Adrenal gland (tissue), 12 donors: ENCODE results near the gene PDPN. TPM values are rescaled to one million over a fixed set of nuclear protein-coding genes. Genes with fewer than 3 reads are reported as not detected.

Experiments used
- DNase-seq, 7 donors: peaks; one replicate each; pipeline ENCODE4 v3.0.0-alpha.2; 2019 to 2020
- H3K27ac ChIP-seq, 5 donors: fragments of 200-600 bp; sonication (generic) in 4 of 5; 1 replicate in 3 of 5; 2 replicates in 2 of 5; pipeline versions ENCODE4 v1.5.1 to v1.8.0; 2016 to 2020; ENCODE audit warnings: mild to moderate bottlenecking in 1 of 5
- H3K27me3 ChIP-seq: fragments of 200-600 bp; 2 replicates; pipeline ENCODE4 v1.8.0; 2021
- H3K36me3 ChIP-seq, 2 donors: fragments of 200-600 bp; replicated peaks in 1 of 2; 1 replicate in 1 of 2; 2 replicates in 1 of 2; pipeline versions ENCODE4 v1.5.1 to v1.8.0; 2018 to 2022
- H3K4me1 ChIP-seq, 2 donors: fragments of 200-600 bp; replicated peaks in 1 of 2; 1 replicate in 1 of 2; 2 replicates in 1 of 2; pipeline versions ENCODE4 v1.5.1 to v1.8.0; 2018 to 2021
- H3K4me3 ChIP-seq, 4 donors: fragments of 200-600 bp; sonication (generic) in 3 of 4; one replicate each; pipeline ENCODE4 v1.5.1; 2016 to 2018
- H3K9me3 ChIP-seq, 3 donors: fragments of 200-600 bp; sonication (generic) in 1 of 3; replicated peaks in 1 of 3; 1 replicate in 2 of 3; 2 replicates in 1 of 3; pipeline versions ENCODE4 v1.5.1 to v1.8.0; 2016 to 2021
- POLR2A ChIP-seq, 2 donors: fragments of 450-650 bp; IDR thresholded peaks; one replicate each; pipeline ENCODE4 v1.6.1; 2017; ENCODE audit warnings: antibody characterized with exemption in 2 of 2, mild to moderate bottlenecking in 2 of 2, moderate library complexity in 1 of 2
- WGBS, 4 donors: extraction: QIAGEN DNeasy Blood & Tissue Kit in 2 of 4; methylation state at CpG; one replicate each; pipeline versions ENCODE4 v1.1.5 to v1.1.7; 2013 to 2017; 5-methylcytosine and 5-hydroxymethylcytosine counted together
- intact Hi-C, 2 donors: fragments of 100-400 bp; cut with DNase I; formaldehyde crosslinking; loops; one replicate each; pipeline versions ENCODE4 v1.14.1 to v1.15.0; 2022 to 2023
- polyA plus RNA-seq, 3 donors: library from polyadenylated mRNA; stranded (reverse); fragments of 200-250 nt in 2 of 3; fragments of 350-450 nt in 1 of 3; fragmentation: Illumina TruSeq in 1 of 3; extraction: RNeasy Lipid Tissue Mini Kit (QIAGEN cat#74804) in 1 of 3; gene quantifications; one replicate each; pipeline ENCODE4 v1.2.3, GENCODE V29; 2013 to 2014
- total RNA-seq, 9 donors: library from RNA; depleted of rRNA in 4 of 9; stranded (reverse); fragments of >200 nt in 4 of 9; fragments of 120-200 nt in 1 of 9; fragmentation: NEBNext Ultra II Directional in 1 of 9; extraction: Animal tissue kit (Norgen Biotek cat#: 25700) in 1 of 9; gene quantifications; one replicate each; pipeline versions ENCODE4 v1.1.0 to v1.2.4, GENCODE V29; 2013 to 2023
- TF ChIP-seq, protein P1 (sequence below), 6 experiments: fragments of 450-650 bp in 4 of 6; fragments of 200-600 bp in 2 of 6; sonication (generic) in 1 of 6; IDR thresholded peaks; 1 replicate in 5 of 6; 2 replicates in 1 of 6; pipeline versions ENCODE4 v1.5.1 to v1.8.0; 2016 to 2021; ENCODE audit warnings: antibody characterized with exemption in 6 of 6, mild to moderate bottlenecking in 2 of 6, moderate library complexity in 1 of 6
- donor health status: healthy with polysubstance abuse.
- donor health status: Bipolar disorder and iron deficiency.
- donor health status: DM: yes; HTN: yes; CAD: no.
- donor health status: DM: no; HTN: no; CAD: no.
- donor health status: DM: no; HTN: no; CAD: no.
- donor health status: DM: yes; HTN: yes; CAD: no.

PDPN gene
- total and polyA plus RNA-seq, 12 donors, result 1.2 to 13.8 (median 5.6) TPM

DNA sequence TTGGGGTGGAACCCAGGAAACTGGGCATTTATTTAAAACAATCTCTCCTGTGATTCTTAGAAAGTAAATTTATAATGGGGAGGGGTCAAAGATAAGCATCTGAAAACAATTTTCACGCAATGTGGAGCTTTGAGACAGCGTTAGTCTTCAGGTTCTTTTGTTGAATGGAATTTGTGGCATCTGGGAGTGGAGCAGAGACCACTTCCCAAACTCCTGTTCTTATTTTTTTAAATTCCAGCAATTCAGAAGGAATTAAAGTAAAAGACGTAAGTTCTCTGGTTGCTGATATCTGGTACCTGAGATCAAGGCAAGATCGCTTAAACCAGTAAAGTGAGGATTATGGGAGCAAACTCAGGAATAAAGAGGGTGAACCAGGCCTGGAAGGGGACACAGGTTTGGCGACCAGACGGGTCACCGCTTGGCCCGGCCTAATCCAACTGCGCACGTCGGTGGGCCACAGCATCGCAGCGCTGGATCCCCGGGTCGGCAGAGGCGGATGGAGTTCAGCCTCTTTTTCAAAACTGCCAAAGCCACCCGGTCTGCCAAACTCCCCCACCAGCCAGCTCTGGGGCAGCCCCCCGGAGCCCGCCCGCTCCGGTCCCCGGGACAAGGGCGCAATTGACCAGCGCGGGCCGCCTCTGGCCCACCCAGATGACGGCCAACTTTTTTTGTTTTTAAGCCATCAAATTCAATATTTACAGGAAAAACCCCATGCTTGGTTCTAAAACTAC lies 754 bp upstream of the PDPN start:
- DNase-seq, result no peak
- Histone ChIP-seq H3K4me3 (no peak overlapping the region), H3K4me1 (peaks cover 0 to 4% of the 10 kb centered on the region in 2 donors), H3K36me3 (no peaks in the 10 kb centered on the region), H3K9me3 (no peaks in the 10 kb centered on the region), H3K27ac (no peak overlapping the region), H3K27me3 (peaks cover 32% of the 10 kb centered on the region)
- 48 to 59% (median 53%) methylated on average over 25 to 27 of the region's 27 CpGs for WGBS, 4 donors
- TF ChIP-seq POLR2A (IDR thresholded peaks at IDR 0.05), result no peak
- TF ChIP-seq, protein P1, sequence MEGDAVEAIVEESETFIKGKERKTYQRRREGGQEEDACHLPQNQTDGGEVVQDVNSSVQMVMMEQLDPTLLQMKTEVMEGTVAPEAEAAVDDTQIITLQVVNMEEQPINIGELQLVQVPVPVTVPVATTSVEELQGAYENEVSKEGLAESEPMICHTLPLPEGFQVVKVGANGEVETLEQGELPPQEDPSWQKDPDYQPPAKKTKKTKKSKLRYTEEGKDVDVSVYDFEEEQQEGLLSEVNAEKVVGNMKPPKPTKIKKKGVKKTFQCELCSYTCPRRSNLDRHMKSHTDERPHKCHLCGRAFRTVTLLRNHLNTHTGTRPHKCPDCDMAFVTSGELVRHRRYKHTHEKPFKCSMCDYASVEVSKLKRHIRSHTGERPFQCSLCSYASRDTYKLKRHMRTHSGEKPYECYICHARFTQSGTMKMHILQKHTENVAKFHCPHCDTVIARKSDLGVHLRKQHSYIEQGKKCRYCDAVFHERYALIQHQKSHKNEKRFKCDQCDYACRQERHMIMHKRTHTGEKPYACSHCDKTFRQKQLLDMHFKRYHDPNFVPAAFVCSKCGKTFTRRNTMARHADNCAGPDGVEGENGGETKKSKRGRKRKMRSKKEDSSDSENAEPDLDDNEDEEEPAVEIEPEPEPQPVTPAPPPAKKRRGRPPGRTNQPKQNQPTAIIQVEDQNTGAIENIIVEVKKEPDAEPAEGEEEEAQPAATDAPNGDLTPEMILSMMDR (IDR thresholded peaks at IDR 0.05), result no peak
- intact Hi-C loops, result no loop called here

DNA sequence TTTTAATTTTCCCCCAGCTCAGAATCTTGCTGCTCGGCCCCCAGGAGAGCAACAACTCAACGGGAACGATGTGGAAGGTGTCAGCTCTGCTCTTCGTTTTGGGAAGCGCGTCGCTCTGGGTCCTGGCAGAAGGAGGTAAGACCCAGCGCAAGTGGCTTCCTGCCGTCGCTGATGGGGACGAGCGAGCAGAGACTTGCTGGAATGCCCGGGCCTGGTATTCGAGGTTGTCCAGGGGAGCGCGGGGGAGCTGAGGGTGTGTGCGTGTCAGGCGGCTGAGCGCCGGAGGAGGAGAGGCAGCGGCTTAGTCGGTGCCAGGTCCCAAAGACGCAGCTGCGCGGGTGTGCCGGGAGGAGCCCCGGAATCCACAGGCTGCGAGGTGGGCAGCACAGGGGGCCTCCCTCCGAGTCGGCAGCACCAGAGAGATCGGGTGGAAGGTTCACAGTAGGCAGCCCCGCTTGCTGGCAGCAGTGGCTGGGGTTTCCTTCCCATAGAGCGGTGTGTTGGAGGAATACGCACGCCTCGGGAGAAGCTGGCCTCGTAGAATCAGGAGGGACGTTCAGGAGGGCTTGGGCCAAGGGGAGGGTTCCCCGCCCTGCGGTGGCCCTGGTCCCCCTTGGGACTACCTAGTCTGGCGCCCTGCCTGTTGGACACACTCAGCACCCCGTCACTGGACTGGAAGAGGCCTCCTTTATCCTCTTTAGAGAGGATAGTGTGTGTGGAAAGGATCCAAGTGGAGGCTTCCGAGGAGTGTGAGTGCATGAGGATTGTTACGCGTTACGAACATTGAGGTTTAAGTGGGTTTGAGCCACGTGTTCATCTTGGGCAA lies 547 bp downstream of the PDPN start:
- H3K27ac ChIP-seq, result peak overlapping the region in 2 of 5 donors; percentile 17 to 58
- no peaks in the 10 kb centered on the region for H3K36me3 ChIP-seq
- peaks cover 0 to 4% of the 10 kb centered on the region in 2 donors for H3K4me1 ChIP-seq
- H3K27me3 ChIP-seq, result peaks cover 32% of the 10 kb centered on the region
- H3K4me3 ChIP-seq, result peak overlapping the region in 1 of 4 donors; percentile 43
- 18 to 23% (median 19%) methylated on average over 29 to 47 of the region's 47 CpGs for WGBS, 4 donors
- DNase-seq, result peak in 1 of 7 donors; percentile 17
- intact Hi-C loops, result no loop called here
- TF ChIP-seq, protein P1 (IDR thresholded peaks at IDR 0.05), result no peak
- no peak for TF ChIP-seq POLR2A (IDR thresholded peaks at IDR 0.05)
- H3K9me3 ChIP-seq, result no peaks in the 10 kb centered on the region

DNA sequence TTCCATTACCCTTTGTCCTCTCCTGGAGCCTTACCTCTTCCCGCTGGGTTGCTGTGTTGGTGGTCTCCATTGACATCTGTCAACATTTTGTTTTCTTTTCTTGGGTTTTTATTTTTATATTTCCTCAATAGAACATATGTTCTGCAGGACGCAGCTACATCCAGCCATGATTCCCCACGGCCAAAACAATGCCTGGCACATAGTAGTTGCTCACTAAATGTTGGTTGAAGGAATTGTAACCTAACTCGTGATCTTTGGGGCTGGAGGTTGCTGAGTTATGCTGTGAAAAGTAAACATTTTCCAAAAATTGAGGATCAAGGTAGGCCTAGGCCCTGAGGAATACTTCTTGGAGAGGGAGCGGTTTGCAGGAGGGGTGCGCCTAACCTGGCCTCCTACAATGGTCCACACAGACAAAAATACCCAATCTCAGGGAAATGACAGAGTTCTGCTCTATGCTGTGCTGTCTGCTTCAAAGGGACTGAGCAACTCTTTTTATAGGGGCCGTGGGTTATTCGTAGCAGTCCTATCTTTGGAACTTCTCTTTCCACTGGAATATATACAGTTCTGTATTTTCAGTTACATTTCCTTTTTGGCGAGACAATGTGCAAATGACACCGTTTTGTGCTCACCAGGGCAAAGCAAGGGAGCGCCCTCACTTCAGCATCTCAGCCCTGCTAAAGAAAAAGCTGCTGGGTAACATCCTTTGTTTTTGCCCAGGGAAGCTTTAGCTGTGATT lies 1.4 kb downstream of the PDPN start:
- Histone ChIP-seq H3K9me3 (no peaks in the 10 kb centered on the region), H3K4me1 (peaks cover 0 to 4% of the 10 kb centered on the region in 2 donors), H3K4me3 (no peak overlapping the region), H3K27me3 (peaks cover 32% of the 10 kb centered on the region), H3K36me3 (no peaks in the 10 kb centered on the region), H3K27ac (no peak overlapping the region)
- no peak for DNase-seq
- WGBS, 4 donors, result 81 to 83% (median 83%) methylated on average over 9 to 11 of the region's 11 CpGs
- no peak for TF ChIP-seq POLR2A (IDR thresholded peaks at IDR 0.05)
- TF ChIP-seq, protein P1 (IDR thresholded peaks at IDR 0.05), result no peak
- intact Hi-C loops, result no loop called here

DNA sequence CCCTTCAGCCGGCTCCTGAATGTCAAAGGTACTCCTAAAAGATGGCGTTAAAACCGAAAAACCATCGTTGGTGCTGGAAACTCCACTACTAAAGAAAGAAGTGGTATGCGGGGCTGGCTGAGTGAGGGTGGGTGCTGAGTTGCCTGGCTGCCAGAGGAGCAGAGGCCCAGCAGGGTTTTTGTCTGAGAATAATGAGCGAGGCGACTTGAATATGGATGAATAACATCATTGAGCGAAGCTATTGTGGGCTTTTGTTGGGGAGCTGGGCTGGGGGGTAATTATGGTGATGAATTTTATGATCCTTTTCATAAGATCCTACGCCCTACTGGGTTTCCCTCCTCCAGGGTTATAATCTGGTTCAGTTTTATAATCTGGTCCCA lies 2.0 kb downstream of the PDPN start:
- Histone ChIP-seq H3K27me3 (peaks cover 32% of the 10 kb centered on the region), H3K36me3 (no peaks in the 10 kb centered on the region), H3K27ac (no peak overlapping the region), H3K4me3 (no peak overlapping the region), H3K4me1 (peaks cover 0 to 4% of the 10 kb centered on the region in 2 donors), H3K9me3 (no peaks in the 10 kb centered on the region)
- DNase-seq, result no peak
- WGBS, 4 donors, result 67 to 71% (median 69%) methylated on average over 9 of the region's 9 CpGs
- intact Hi-C loops, result no loop called here
- no peak for TF ChIP-seq POLR2A (IDR thresholded peaks at IDR 0.05)
- TF ChIP-seq, protein P1 (IDR thresholded peaks at IDR 0.05), result no peak
